HG03575 (cell line): Measurements from ENCODE around the gene UNC5C.

Experiments
- ATAC-seq: cut with Tn5 transposase; IDR thresholded peaks from one replicate; pipeline ENCODE4 v1.9.1; 2021; ENCODE audit not compliant: unreplicated experiment, insufficient number of reproducible peaks, low FRiP score; ENCODE audit errors: extremely low read depth

UNC5C gene

GRCh38 chr4:95129821-95130311 lies 418.9 kb downstream of the UNC5C start:
- ATAC-seq: no peak

DNA sequence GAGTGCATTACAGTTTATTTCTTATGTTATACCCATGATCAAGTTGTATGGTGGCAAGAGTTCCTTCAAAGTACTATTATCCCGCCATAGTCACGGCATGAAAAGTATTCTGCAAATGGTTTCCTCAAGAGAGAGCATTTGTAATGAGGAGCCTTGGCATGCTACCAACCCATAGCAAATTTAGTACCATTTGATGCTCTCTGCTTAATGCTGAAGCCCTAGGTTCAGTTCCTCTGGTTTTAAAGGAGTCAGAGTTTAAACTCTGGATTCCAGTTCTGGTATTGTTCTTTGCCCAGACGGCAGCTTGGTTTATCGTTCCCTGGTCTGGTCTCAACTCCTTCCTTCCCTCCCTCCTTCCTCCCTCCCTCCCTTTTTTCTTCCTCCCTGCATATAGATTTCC lies 419.7 kb downstream of the UNC5C start:
- ATAC-seq: no peak

- no peak for ATAC-seq
Measured at GRCh38 chr4:95124906-95125504, 423.8 kb downstream of the UNC5C start.

GRCh38 chr4:95122001-95122400 lies 426.8 kb downstream of the UNC5C start:
- no peak for ATAC-seq

DNA sequence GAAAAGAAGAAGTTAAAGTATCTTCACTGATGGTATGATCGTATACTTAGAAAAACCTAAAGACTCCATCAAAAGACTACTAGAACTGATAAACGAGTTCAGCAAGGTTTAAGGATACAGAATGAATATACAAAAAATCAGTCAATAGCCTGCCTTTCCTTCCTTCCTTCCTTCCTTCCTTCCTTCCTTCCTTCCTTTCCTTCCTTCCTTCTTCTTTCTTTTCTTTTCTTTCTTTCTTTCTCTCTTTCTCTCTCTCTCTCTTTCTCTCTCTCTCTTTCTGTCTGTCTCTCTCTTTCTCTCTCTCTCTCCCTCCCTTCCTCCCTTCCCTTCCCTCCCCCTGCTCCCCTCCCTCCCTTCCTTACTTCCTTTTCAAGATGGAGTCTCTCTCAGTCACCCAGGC lies 428.3 kb downstream of the UNC5C start:
- no peak for ATAC-seq

DNA sequence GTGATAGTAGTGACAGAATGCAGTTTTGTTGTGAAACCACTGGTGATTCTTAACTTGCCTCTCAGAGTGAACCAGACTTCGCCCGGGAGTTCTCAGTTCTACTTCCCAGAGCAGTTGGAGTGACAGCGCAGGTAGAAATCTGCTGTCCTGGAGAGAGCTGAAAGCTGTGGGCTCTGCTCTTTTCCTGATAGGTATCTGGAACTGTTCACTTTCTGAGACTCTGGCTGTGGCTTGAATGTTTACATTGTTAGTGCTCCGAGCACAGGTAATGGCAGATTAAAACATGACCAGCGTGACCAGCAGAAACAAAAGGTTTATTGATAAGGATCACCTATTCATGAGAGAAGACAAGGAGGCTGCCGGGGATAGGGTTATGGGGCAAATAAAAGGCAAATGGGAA lies 430.3 kb downstream of the UNC5C start:
- ATAC-seq: no peak

GRCh38 chr4:95114521-95114920 lies 434.3 kb downstream of the UNC5C start:
- no peak for ATAC-seq
